Osteoblast (primary cell): ENCODE data around the gene R3HCC1L. TPM values are rescaled to one million over a fixed set of nuclear protein-coding genes. Genes with fewer than 3 reads are reported as not detected.

Experiments
- DNase-seq: peaks from one replicate; pipeline ENCODE4 v3.0.0; 2011; ENCODE audit warnings: low spot score, mixed read lengths; ENCODE audit not compliant: insufficient read length; ENCODE audit errors: missing footprints
- H2AFZ ChIP-seq: 2 replicates; pipeline ENCODE4 v1.6.0; 2011; ENCODE audit warnings: mild to moderate bottlenecking, low read length
- H3K27ac ChIP-seq: 2 replicates; pipeline ENCODE4 v1.5.1; 2011; ENCODE audit warnings: mild to moderate bottlenecking, low read depth, low read length, moderate library complexity
- H3K27me3 ChIP-seq: 2 replicates; pipeline ENCODE4 v1.6.0; 2012; ENCODE audit warnings: mild to moderate bottlenecking, control low read depth, inconsistent platforms, low read length, moderate library complexity; ENCODE audit not compliant: insufficient read depth
- H3K36me3 ChIP-seq: 2 replicates; pipeline ENCODE4 v1.5.1; 2011; ENCODE audit warnings: mild to moderate bottlenecking, low read length, control low read depth, moderate library complexity; ENCODE audit not compliant: insufficient read depth
- H3K4me1 ChIP-seq: 2 replicates; pipeline ENCODE4 v1.5.1; 2011; ENCODE audit warnings: mild to moderate bottlenecking, low read length, control low read depth, moderate library complexity; ENCODE audit not compliant: insufficient read depth
- H3K4me2 ChIP-seq: 2 replicates; pipeline ENCODE4 v1.6.0; 2011; ENCODE audit warnings: mild to moderate bottlenecking, low read length; ENCODE audit not compliant: insufficient read depth
- H3K4me3 ChIP-seq: fragments of 200-600 bp; sonication (generic); 3 replicates; pipeline ENCODE4 v1.5.1; 2012; ENCODE audit warnings: mild to moderate bottlenecking, low read length, inconsistent platforms; ENCODE audit not compliant: insufficient read depth
- H3K79me2 ChIP-seq: 2 replicates; pipeline ENCODE4 v1.6.0; 2012; ENCODE audit warnings: mild to moderate bottlenecking, low read length, control low read depth, inconsistent platforms; ENCODE audit not compliant: insufficient read depth
- H3K9me3 ChIP-seq: 2 replicates; pipeline ENCODE4 v1.5.1; 2011; ENCODE audit warnings: low read depth, low read length, control low read depth
- H4K20me1 ChIP-seq: 2 replicates; pipeline ENCODE4 v1.6.0; 2012; ENCODE audit warnings: mild to moderate bottlenecking, low read length, control low read depth; ENCODE audit not compliant: insufficient read depth
- CTCF ChIP-seq: IDR thresholded peaks from 2 replicates; pipeline ENCODE4 v1.5.1; 2011; ENCODE audit warnings: mild to moderate bottlenecking, low read depth, low read length, moderate library complexity; ENCODE audit errors: extremely low read depth
- total RNA-seq: library from RNA; depleted of rRNA; stranded (reverse); fragments of >200 nt; gene quantifications from 2 replicates; pipeline ENCODE4 v1.2.3, GENCODE V29; 2012

The R3HCC1L gene
- total RNA-seq, 1 donor, result 15.9 TPM

GRCh38 chr10:98168147-98168546, 33.7 kb downstream of the R3HCC1L start:
- H3K4me1 ChIP-seq, result peaks cover 18% of the 10 kb centered on the region
- DNase-seq, result no peak
- peaks cover 4% of the 10 kb centered on the region for H3K79me2 ChIP-seq
- no peaks in the 10 kb centered on the region for H3K9me3 ChIP-seq
- no peak overlapping the region for H3K4me2 ChIP-seq
- no peak overlapping the region for H3K4me3 ChIP-seq
- H3K36me3 ChIP-seq, result peaks cover 13% of the 10 kb centered on the region
- no peak overlapping the region for H3K27ac ChIP-seq
- H3K27me3 ChIP-seq, result no peaks in the 10 kb centered on the region
- peaks cover 28% of the 10 kb centered on the region for H4K20me1 ChIP-seq
- TF ChIP-seq CTCF, result no peak
- no peak overlapping the region for H2AFZ ChIP-seq

DNA sequence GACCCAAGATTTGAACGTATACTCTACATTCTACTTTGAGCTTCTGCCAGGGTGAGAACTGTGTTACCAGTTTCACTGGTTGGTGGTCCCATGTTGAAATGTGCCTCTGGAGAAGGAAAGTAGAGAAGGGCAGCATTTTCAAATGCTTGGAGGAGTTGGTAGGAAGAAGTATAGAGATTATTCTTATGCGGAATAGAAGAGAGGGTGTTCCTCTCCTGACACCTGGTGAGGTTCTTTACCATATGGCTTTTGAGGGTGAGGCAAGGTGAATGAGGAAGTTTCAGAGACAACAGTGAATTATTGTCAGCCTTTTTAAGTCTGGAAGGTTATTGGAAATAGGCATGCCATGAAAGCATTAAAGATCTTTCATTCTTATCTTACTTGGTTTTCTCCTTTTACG, 34.3 kb downstream of the R3HCC1L start:
- TF ChIP-seq CTCF, result no peak
- DNase-seq, result no peak
- H3K36me3 ChIP-seq, result peaks cover 8% of the 10 kb centered on the region
- H3K79me2 ChIP-seq, result peaks cover 10% of the 10 kb centered on the region
- no peak overlapping the region for H3K4me3 ChIP-seq
- no peak overlapping the region for H3K4me2 ChIP-seq
- H3K27me3 ChIP-seq, result no peaks in the 10 kb centered on the region
- peaks cover 18% of the 10 kb centered on the region for H3K4me1 ChIP-seq
- H3K27ac ChIP-seq, result no peak overlapping the region
- no peaks in the 10 kb centered on the region for H3K9me3 ChIP-seq
- peaks cover 33% of the 10 kb centered on the region for H4K20me1 ChIP-seq
- H2AFZ ChIP-seq, result no peak overlapping the region

DNA sequence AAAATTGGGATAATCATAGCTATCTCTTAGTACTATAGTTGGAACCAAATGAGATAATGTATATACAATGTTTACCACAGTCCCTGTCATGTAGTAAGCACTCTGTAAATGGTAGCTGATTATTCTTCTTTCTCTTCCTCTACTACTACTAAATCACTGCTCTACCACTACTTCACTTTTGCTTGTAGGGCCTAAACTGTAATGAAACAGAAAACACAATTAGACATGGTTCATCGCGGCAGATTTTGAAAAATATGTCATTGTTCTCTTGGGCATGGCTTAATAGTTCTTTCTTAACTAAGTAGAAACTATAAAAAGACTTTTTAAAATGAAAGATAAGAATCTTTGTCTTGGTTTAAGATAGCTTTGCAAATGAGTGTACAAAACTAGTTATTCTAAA, 34.9 kb downstream of the R3HCC1L start:
- no peak for DNase-seq
- Histone ChIP-seq H3K4me1 (peaks cover 18% of the 10 kb centered on the region), H3K27ac (no peak overlapping the region), H2AFZ (no peak overlapping the region), H3K4me3 (no peak overlapping the region), H3K27me3 (no peaks in the 10 kb centered on the region), H3K36me3 (peaks cover 2% of the 10 kb centered on the region), H3K4me2 (no peak overlapping the region), H3K79me2 (peaks cover 13% of the 10 kb centered on the region), H3K9me3 (no peaks in the 10 kb centered on the region), H4K20me1 (peaks cover 36% of the 10 kb centered on the region)
- TF ChIP-seq CTCF, result no peak

GRCh38 chr10:98170249-98171117, 36.0 kb downstream of the R3HCC1L start:
- Histone ChIP-seq H3K27me3 (no peaks in the 10 kb centered on the region), H4K20me1 (peaks cover 36% of the 10 kb centered on the region), H3K36me3 (no peaks in the 10 kb centered on the region), H3K9me3 (no peaks in the 10 kb centered on the region), H3K4me1 (peaks cover 18% of the 10 kb centered on the region), H3K4me3 (no peak overlapping the region), H2AFZ (no peak overlapping the region), H3K27ac (no peak overlapping the region), H3K4me2 (no peak overlapping the region), H3K79me2 (peaks cover 11% of the 10 kb centered on the region)
- no peak for DNase-seq
- TF ChIP-seq CTCF, result peak; percentile 75
